ENCODE measurements around the gene PLEKHG5.

- TF ChIP-seq CTCF (IDR thresholded peaks at IDR 0.05): no peak
- no peak for TF ChIP-seq POLR2A (IDR thresholded peaks at IDR 0.05)
These were observed 21.9 kb upstream of the PLEKHG5 start for GRCh38 chr1:6513320-6513801.

Data from uterus (tissue), 2 donors.